GM12878 (cell line): ENCODE measurements around the gene ALG12. TPM values are rescaled to one million over a fixed set of nuclear protein-coding genes. Genes with fewer than 3 reads are reported as not detected.

Experiments
- BCL11A ChIP-seq: IDR thresholded peaks from 2 replicates; pipeline ENCODE4 v1.6.1; 2011; ENCODE audit warnings: low read depth, low read length
- HCFC1 ChIP-seq: fragments of 150-350 bp; IDR thresholded peaks from 2 replicates; pipeline ENCODE4 v1.6.1; 2014; ENCODE audit warnings: low read length
- IKZF1 ChIP-seq: fragments of 450-650 bp; conservative IDR thresholded peaks from 2 replicates; pipeline ENCODE4 v1.6.1; 2017; ENCODE audit warnings: antibody characterized with exemption, mild to moderate bottlenecking
- LARP7 ChIP-seq: fragments of 450-650 bp; IDR thresholded peaks from 2 replicates; pipeline ENCODE4 v1.6.1; 2017; ENCODE audit warnings: mild to moderate bottlenecking
- MAX ChIP-seq: IDR thresholded peaks from 2 replicates; pipeline ENCODE4 v1.6.1; 2012; ENCODE audit warnings: low read depth, low read length, improper control_type of control experiment
- MYB ChIP-seq: fragments of 150-350 bp; IDR thresholded peaks from 2 replicates; pipeline ENCODE4 v1.6.1; 2014; ENCODE audit warnings: mild to moderate bottlenecking, low read depth, low read length, borderline replicate concordance
- MYC ChIP-seq: IDR thresholded peaks from 2 replicates; pipeline ENCODE4 v1.6.1; 2011; ENCODE audit warnings: mild to moderate bottlenecking, low read length, moderate library complexity, inconsistent platforms; ENCODE audit not compliant: insufficient read depth, insufficient replicate concordance, insufficient read length, severe bottlenecking
- NR2F1 ChIP-seq: fragments of 450-650 bp; conservative IDR thresholded peaks from 2 replicates; pipeline ENCODE4 v1.6.1; 2017; ENCODE audit warnings: mild to moderate bottlenecking
- POLR2AphosphoS2 ChIP-seq: IDR thresholded peaks from 2 replicates; pipeline ENCODE4 v1.6.1; 2011; ENCODE audit warnings: low read depth, mild to moderate bottlenecking, low read length, improper control_type of control experiment, moderate library complexity
- SUZ12 ChIP-seq: fragments of 200-600 bp; sonication (generic); IDR thresholded peaks from one replicate; pipeline ENCODE4 v1.6.1; 2018; ENCODE audit warnings: antibody characterized with exemption, mild to moderate bottlenecking; ENCODE audit not compliant: unreplicated experiment
- TBL1XR1 ChIP-seq: IDR thresholded peaks from 2 replicates; pipeline ENCODE4 v1.6.1; 2012; ENCODE audit warnings: low read depth, low read length, improper control_type of control experiment
- polyA plus RNA-seq, 11 experiments: library from polyadenylated mRNA; depleted of rRNA in 4 of 11; unstranded in 6 of 11; stranded (reverse) in 5 of 11; fragments of >200 nt; fragmentation: Nextera tagmentation in 4 of 11; fragmentation: Illumina TruSeq in 1 of 11; extraction: Ambion mirVana in 4 of 11; extraction: Trizol in 1 of 11; gene quantifications; 1 replicate in 1 of 11; 2 replicates in 10 of 11; pipeline versions ENCODE4 v1.2.1 to v1.2.3, GENCODE V29; 2011 to 2016; ENCODE audit warnings: inconsistent platforms in 2 of 11, missing spikeins in 2 of 11, low read depth in 1 of 11
- total RNA-seq, 4 experiments: library from RNA; depleted of rRNA in 3 of 4; stranded (reverse); fragments of >200 nt in 3 of 4; fragmentation: Illumina TruSeq in 1 of 4; extraction: Trizol in 1 of 4; gene quantifications; 2 replicates each; pipeline versions ENCODE4 v1.2.1 to v1.2.3, GENCODE V29; 2013 to 2021
- TF ChIP-seq, protein P1 (sequence below): fragments of 450-650 bp; IDR thresholded peaks from 2 replicates; pipeline ENCODE4 v1.6.1; 2016; ENCODE audit warnings: mild to moderate bottlenecking
- TF ChIP-seq, protein P2 (sequence below): IDR thresholded peaks from 2 replicates; pipeline ENCODE4 v1.6.1; 2011; ENCODE audit warnings: mild to moderate bottlenecking, low read depth, low read length, moderate library complexity; ENCODE audit not compliant: insufficient replicate concordance
- TF ChIP-seq, protein P3 (sequence below): IDR thresholded peaks from 2 replicates; pipeline ENCODE4 v1.6.1; 2011; ENCODE audit warnings: low read depth, mild to moderate bottlenecking, low read length, moderate library complexity, borderline replicate concordance; ENCODE audit errors: extremely low read depth

ALG12 gene
- total and polyA plus RNA-seq, 10 of the 15 experiments (the other 5 are each of a cell fraction or from before 2014, with no cell fraction given): 0.22 to 23.4 (median 6.6) TPM

- TF ChIP-seq MYB (no peak), HCFC1 (no peak), LARP7 (0 out of 2 replicates have a peak, but pooled peaks have one; percentile 56), IKZF1 (peak; percentile 95), NR2F1 (peak; percentile 99), MAX (no peak), BCL11A (peak; percentile 69), SUZ12 (no peak), MYC (no peak), TBL1XR1 (peak; percentile 96), POLR2AphosphoS2 (peak; percentile 47; the same call in 1 of the 2 replicates)
- TF ChIP-seq, protein P1, sequence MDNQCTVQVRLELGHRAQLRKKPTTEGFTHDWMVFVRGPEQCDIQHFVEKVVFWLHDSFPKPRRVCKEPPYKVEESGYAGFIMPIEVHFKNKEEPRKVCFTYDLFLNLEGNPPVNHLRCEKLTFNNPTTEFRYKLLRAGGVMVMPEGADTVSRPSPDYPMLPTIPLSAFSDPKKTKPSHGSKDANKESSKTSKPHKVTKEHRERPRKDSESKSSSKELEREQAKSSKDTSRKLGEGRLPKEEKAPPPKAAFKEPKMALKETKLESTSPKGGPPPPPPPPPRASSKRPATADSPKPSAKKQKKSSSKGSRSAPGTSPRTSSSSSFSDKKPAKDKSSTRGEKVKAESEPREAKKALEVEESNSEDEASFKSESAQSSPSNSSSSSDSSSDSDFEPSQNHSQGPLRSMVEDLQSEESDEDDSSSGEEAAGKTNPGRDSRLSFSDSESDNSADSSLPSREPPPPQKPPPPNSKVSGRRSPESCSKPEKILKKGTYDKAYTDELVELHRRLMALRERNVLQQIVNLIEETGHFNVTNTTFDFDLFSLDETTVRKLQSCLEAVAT: 0 out of 2 replicates have a peak, but pooled peaks have one; percentile 29
- TF ChIP-seq, protein P2, sequence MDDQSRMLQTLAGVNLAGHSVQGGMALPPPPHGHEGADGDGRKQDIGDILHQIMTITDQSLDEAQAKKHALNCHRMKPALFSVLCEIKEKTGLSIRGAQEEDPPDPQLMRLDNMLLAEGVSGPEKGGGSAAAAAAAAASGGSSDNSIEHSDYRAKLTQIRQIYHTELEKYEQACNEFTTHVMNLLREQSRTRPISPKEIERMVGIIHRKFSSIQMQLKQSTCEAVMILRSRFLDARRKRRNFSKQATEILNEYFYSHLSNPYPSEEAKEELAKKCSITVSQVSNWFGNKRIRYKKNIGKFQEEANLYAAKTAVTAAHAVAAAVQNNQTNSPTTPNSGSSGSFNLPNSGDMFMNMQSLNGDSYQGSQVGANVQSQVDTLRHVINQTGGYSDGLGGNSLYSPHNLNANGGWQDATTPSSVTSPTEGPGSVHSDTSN: peak; percentile 30
- TF ChIP-seq, protein P3, sequence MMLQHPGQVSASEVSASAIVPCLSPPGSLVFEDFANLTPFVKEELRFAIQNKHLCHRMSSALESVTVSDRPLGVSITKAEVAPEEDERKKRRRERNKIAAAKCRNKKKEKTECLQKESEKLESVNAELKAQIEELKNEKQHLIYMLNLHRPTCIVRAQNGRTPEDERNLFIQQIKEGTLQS: no peak
These were observed 18.1 kb upstream of the ALG12 start (continued) for GRCh38 chr22:49936018-49936972.
